Measurements from ENCODE around the gene NXPH2.

The NXPH2 gene

GRCh38 chr2:138622613-138623012 is 157.6 kb downstream of the NXPH2 start:
- no peak for DNase-seq (ENCODE audit: low spot score)
- TF ChIP-seq CTCF (conservative IDR thresholded peaks at IDR 0.05; ENCODE audit: low read depth): no peak
- no peak overlapping the region for H3K27ac ChIP-seq
- ChIA-PET CTCF (no interaction called here), POLR2A (ENCODE audit: low non-redundant PET) (no interaction called here)

GRCh38 chr2:138621139-138621538 is 159.1 kb downstream of the NXPH2 start:
- no peak overlapping the region for H3K27ac ChIP-seq
- no peak for DNase-seq (ENCODE audit: low spot score)
- no peak for TF ChIP-seq CTCF (conservative IDR thresholded peaks at IDR 0.05; ENCODE audit: low read depth)
- POLR2A ChIA-PET (ENCODE audit: low non-redundant PET): no interaction called here
- CTCF ChIA-PET: no interaction called here

GRCh38 chr2:138620431-138620830 is 159.8 kb downstream of the NXPH2 start:
- POLR2A ChIA-PET (ENCODE audit: low non-redundant PET): no interaction called here
- no peak for DNase-seq (ENCODE audit: low spot score)
- CTCF ChIA-PET: interaction anchor here (0.6 kb wide), 1 partner anchor 184 kb away, joined by 3 read pairs; no protein-coding TSS in a partner anchor
- no peak overlapping the region for H3K27ac ChIP-seq
- no peak for TF ChIP-seq CTCF (conservative IDR thresholded peaks at IDR 0.05; ENCODE audit: low read depth)
